ENCODE data around the gene PCBP2.

- TF ChIP-seq POLR2A (IDR thresholded peaks at IDR 0.05) = no peak
- peak in 2 of 4 donors; percentile 15 to 24 for TF ChIP-seq CTCF (IDR thresholded peaks at IDR 0.05)
Observed at GRCh38 chr12:53476769-53477209, 24.9 kb downstream of the PCBP2 start.

Data from right lobe of liver (tissue), 4 donors.